Measurements from ENCODE around the gene RALB. TPM values are rescaled to one million over a fixed set of nuclear protein-coding genes. Genes with fewer than 3 reads are reported as not detected.

Gene RALB
- total RNA-seq, 1 donor from 2014 or later: 45.8 TPM

DNA sequence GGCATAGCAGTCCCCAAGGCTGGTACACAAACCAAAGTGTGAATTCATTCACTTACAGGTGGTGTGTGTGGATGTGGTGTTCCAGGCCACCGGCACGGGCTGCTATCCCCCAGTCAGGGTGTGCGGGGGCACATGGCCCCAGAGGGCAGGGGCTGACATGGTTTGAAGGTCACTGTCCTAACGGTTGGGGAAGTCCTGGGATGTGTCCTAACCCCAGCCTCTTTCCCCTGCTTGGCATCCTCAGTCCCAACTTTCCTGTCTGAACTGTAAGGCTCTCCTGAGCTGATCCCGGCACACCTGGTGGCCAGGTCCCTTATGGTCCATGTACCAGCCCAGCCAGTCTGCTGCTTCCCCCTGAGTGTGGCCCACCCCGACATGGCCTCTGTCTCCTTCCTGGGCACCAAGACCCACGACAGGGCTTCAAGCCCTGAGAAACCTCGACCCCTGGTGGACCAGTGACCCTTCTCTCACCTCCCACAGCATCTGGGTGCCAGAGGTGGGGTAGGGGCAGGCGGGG lies 27.0 kb upstream of the RALB start:
- TF ChIP-seq, protein P1, sequence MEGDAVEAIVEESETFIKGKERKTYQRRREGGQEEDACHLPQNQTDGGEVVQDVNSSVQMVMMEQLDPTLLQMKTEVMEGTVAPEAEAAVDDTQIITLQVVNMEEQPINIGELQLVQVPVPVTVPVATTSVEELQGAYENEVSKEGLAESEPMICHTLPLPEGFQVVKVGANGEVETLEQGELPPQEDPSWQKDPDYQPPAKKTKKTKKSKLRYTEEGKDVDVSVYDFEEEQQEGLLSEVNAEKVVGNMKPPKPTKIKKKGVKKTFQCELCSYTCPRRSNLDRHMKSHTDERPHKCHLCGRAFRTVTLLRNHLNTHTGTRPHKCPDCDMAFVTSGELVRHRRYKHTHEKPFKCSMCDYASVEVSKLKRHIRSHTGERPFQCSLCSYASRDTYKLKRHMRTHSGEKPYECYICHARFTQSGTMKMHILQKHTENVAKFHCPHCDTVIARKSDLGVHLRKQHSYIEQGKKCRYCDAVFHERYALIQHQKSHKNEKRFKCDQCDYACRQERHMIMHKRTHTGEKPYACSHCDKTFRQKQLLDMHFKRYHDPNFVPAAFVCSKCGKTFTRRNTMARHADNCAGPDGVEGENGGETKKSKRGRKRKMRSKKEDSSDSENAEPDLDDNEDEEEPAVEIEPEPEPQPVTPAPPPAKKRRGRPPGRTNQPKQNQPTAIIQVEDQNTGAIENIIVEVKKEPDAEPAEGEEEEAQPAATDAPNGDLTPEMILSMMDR (IDR thresholded peaks at IDR 0.05; ENCODE audit: borderline replicate concordance): no peak
- no peak for DNase-seq
- intact Hi-C loops (cut with micrococcal nuclease): no loop called here
- H3K4me1 ChIP-seq: peaks cover 40% of the 10 kb centered on the region
- H3K9me3 ChIP-seq (replicated peaks): peaks cover 8% of the 10 kb centered on the region
- no peaks in the 10 kb centered on the region for H3K36me3 ChIP-seq
- no peaks in the 10 kb centered on the region for H3K27me3 ChIP-seq (ENCODE audit: low read depth)
- H3K4me3 ChIP-seq: no peak overlapping the region
- no peak overlapping the region for H3K27ac ChIP-seq (replicated peaks)

DNA sequence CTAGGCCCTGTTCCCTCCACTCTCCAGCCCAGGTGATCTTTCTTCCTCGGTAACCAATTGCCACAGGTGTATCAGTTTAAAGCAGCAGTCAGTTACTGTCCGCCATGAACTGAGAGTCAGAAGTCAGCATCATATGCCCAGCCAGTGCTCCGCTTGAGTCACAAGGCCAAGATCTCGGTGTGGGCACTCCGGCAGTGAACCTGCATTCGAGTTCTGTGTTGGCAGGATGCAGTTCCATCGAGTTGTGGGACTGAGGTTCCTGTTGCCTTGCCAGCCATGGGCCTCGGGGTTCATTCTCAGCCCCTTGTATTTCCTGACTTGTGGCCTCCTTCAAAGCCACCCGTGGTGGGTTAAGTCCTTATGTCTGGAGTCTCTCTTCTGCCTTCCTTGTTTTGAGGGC lies 26.3 kb upstream of the RALB start:
- H3K36me3 ChIP-seq: no peaks in the 10 kb centered on the region
- no peaks in the 10 kb centered on the region for H3K27me3 ChIP-seq (ENCODE audit: low read depth)
- peaks cover 33% of the 10 kb centered on the region for H3K4me1 ChIP-seq
- no peak overlapping the region for H3K27ac ChIP-seq (replicated peaks)
- H3K9me3 ChIP-seq (replicated peaks): peaks cover 8% of the 10 kb centered on the region
- intact Hi-C loops (cut with micrococcal nuclease): no loop called here
- TF ChIP-seq, protein P1 (IDR thresholded peaks at IDR 0.05; ENCODE audit: borderline replicate concordance): no peak
- H3K4me3 ChIP-seq: no peak overlapping the region
- DNase-seq: no peak

DNA sequence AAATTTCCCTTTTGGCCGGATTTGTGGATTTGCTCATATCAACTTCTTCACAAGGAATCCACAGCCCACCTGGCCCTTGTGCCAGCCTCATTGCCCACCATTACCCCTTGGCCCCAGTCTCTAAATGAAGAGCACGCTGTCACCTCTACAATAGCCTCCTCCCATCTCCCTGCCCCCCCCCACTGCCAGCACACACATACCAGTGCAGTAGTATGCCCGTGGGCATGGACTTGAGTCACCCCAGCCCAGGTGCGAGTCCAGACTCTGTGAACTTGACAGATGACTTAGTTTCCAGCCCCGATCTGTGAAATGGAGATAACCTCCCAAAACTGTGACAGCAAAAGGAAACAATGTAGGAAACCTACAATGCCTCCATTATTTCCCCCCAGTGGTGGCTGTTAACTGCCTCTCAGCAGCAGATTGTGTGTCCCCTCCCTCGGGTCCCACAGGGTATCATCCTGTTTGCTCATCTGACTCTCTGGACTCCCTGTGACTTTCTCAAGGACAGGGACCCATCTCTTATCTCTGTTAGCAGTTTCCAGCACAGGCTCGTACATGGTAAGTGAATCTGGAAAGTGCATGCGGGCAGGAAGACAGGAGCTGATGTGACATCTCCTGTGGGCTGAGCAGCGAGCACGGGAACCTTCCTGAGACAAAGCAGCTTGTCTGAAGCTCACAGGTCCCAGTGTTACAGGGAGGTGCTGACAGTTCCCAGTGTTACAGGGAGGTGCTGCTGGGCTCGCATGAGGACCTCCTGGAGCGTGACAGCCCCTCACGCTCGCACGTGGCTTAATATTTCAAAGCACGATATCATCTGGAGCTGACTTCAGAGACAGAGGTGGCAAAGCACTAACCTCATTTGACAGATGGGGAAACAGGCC lies 25.3 kb upstream of the RALB start:
- no peak overlapping the region for H3K27ac ChIP-seq (replicated peaks)
- intact Hi-C loops (cut with micrococcal nuclease): no loop called here
- no peaks in the 10 kb centered on the region for H3K36me3 ChIP-seq
- H3K9me3 ChIP-seq (replicated peaks): peaks cover 4% of the 10 kb centered on the region
- H3K27me3 ChIP-seq (ENCODE audit: low read depth): no peaks in the 10 kb centered on the region
- TF ChIP-seq, protein P1 (IDR thresholded peaks at IDR 0.05; ENCODE audit: borderline replicate concordance): no peak
- no peak for DNase-seq
- peaks cover 23% of the 10 kb centered on the region for H3K4me1 ChIP-seq
- no peak overlapping the region for H3K4me3 ChIP-seq

DNA sequence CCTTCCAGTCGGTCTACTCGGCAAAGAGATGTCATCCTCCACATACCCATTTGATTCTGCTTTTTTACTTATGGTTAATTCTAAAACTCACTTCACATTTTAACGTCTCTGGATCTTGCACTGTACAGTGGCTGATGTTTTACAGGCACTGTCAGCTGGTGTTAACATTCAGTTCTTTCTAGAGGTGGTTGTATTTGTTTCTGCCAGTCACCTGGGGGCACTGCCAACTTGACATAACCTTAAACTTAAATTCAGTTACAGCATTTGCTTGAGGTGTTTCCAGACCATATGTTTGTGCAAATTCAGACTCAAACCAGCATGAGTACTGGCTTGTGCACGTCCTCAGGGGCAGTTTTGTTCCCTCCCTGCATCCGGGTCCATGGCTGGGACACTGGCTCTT lies 24.1 kb upstream of the RALB start:
- Histone ChIP-seq H3K36me3 (no peaks in the 10 kb centered on the region), H3K4me1 (peaks cover 13% of the 10 kb centered on the region), H3K27me3 (ENCODE audit: low read depth) (no peaks in the 10 kb centered on the region), H3K4me3 (no peak overlapping the region), H3K9me3 (replicated peaks) (no peaks in the 10 kb centered on the region), H3K27ac (replicated peaks) (no peak overlapping the region)
- intact Hi-C loops (cut with micrococcal nuclease): no loop called here
- TF ChIP-seq, protein P1 (IDR thresholded peaks at IDR 0.05; ENCODE audit: borderline replicate concordance): no peak
- DNase-seq: no peak

DNA sequence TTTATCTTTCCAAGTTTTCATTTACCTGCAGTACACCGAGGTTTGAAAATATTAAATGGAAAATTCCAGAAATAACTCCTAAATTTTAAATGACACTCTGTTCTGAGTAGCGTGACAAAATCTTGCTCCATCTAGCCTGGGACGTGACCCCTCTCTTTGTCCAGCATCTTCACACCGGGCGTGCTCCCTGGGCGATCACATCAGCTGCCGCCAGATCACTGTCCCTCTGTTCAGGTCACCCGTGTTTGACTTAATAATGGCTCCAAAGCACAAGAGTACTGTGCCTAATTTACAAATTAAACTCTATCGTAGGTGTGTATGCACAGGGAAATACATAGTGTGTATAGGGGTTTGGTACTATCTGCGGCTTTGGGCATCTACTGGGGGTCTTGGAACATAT lies 23.3 kb upstream of the RALB start:
- TF ChIP-seq, protein P1 (IDR thresholded peaks at IDR 0.05; ENCODE audit: borderline replicate concordance): no peak
- no peaks in the 10 kb centered on the region for H3K9me3 ChIP-seq (replicated peaks)
- H3K27ac ChIP-seq (replicated peaks): no peak overlapping the region
- peak; percentile 9 for DNase-seq
- no peaks in the 10 kb centered on the region for H3K36me3 ChIP-seq
- H3K27me3 ChIP-seq (ENCODE audit: low read depth): no peaks in the 10 kb centered on the region
- peaks cover 4% of the 10 kb centered on the region for H3K4me1 ChIP-seq
- intact Hi-C loops (cut with micrococcal nuclease): no loop called here
- no peak overlapping the region for H3K4me3 ChIP-seq

Data from left ventricle myocardium inferior (tissue), 1 donor.